ENCODE data around the gene SND1. TPM values are rescaled to one million over a fixed set of nuclear protein-coding genes. Genes with fewer than 3 reads are reported as not detected.

Gene SND1
- total and polyA plus RNA-seq, 2 donors (not counting 1 experiment from before 2014, with no cell fraction given): 44.4 to 165 TPM

DNA sequence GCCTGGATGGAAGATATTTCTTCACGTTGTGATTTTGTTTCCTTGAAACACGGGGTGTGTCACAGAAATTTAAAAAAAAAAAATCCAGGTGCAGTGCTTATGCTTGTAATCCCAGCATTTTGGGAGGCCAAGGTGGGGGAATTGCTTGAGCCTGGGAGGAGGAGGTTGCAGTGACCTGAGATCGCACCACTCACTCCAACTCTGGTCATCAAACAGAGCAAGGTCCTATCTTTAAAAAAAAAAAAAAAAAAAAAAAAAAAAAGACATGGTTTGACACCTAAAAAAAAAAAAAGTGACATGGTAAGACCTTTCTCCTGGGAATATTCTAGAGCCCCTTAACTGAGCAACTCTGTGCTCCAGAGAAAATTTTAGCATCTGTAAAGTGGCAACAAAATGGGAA, 388.2 kb downstream of the SND1 start:
- H3K4me1 Mint-ChIP-seq: peaks cover 37% of the 10 kb centered on the region

DNA sequence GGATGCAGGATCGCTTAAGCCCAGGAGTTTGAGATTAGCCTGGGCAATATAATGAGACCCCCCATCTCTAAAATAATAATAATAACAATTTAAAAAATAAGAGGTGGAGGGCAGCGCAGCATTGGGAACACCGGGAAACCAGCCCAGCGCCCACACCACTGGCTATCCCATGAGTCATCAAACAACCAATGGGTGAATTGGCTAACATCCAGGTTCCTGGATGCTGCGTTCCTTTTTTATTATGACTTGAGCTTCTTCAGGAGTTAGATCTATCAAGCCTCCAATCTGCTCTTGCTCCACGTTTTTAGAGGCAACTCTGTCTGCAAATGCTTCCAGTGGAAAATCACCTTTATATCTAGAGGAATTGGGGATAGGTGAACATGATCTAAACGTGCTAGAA, 389.2 kb downstream of the SND1 start:
- Histone ChIP-seq H3K27me3 (replicated peaks in 1 of 4; ENCODE audit: control extremely low read depth in 1 of 4, control insufficient read depth in 3 of 4, insufficient read depth in 4 of 4, low read length in 3 of 4) (no peaks in the 10 kb centered on the region), H3K4me1 (ENCODE audit: control insufficient read depth in 2 of 2, insufficient read depth in 2 of 2, low read length in 2 of 2) (peaks cover 8 to 23% of the 10 kb centered on the region in 2 donors), H3K79me2 (ENCODE audit: control insufficient read depth, insufficient read depth, low read length) (no peaks in the 10 kb centered on the region), H3K9me3 (ENCODE audit: control extremely low read depth in 1 of 3, control insufficient read depth in 2 of 3, insufficient read depth in 1 of 3, low read length in 2 of 3) (no peaks in the 10 kb centered on the region), H3K4me3 (ENCODE audit: control extremely low read depth in 1 of 5, extremely low read depth in 1 of 5, insufficient read depth in 1 of 5, low read depth in 2 of 5, low read length in 4 of 5) (no peak overlapping the region), H3K9ac (ENCODE audit: low read length) (no peak overlapping the region), H3K27ac (ENCODE audit: low read length in 2 of 2) (no peak overlapping the region), H3K4me2 (replicated peaks; ENCODE audit: low read depth, low read length, poor library complexity, severe bottlenecking) (no peak overlapping the region), H4K20me1 (ENCODE audit: control insufficient read depth, insufficient read depth, low read length, poor library complexity, severe bottlenecking) (no peaks in the 10 kb centered on the region), H2AFZ (ENCODE audit: insufficient read depth, low read depth, low read length, poor library complexity, severe bottlenecking) (no peak overlapping the region), H3K36me3 (replicated peaks in 1 of 2; ENCODE audit: control extremely low read depth in 1 of 2, control insufficient read depth in 1 of 2, extremely low read depth in 1 of 2, insufficient read depth in 2 of 2, low read length in 1 of 2) (peaks cover 0 to 15% of the 10 kb centered on the region in 2 experiments)
- CTCF ChIA-PET: interaction anchor here (1.0 to 1.4 kb wide), 2 partner anchors 9 to 169 kb away, joined by 3 read pairs; no protein-coding TSS in a partner anchor
- H3K9me3 Mint-ChIP-seq (ENCODE audit: insufficient read depth): no peaks in the 10 kb centered on the region
- H3K4me1 Mint-ChIP-seq: peaks cover 37% of the 10 kb centered on the region
- no peak overlapping the region for H3K4me3 Mint-ChIP-seq
- no peak for DNase-seq
- intact Hi-C loops (cut with micrococcal nuclease): no loop called here
- TF ChIP-seq EZH2 (IDR thresholded peaks at IDR 0.05; ENCODE audit: borderline replicate concordance, insufficient read depth, low read depth, low read length, poor library complexity, severe bottlenecking): no peak
- TF ChIP-seq, protein P1, sequence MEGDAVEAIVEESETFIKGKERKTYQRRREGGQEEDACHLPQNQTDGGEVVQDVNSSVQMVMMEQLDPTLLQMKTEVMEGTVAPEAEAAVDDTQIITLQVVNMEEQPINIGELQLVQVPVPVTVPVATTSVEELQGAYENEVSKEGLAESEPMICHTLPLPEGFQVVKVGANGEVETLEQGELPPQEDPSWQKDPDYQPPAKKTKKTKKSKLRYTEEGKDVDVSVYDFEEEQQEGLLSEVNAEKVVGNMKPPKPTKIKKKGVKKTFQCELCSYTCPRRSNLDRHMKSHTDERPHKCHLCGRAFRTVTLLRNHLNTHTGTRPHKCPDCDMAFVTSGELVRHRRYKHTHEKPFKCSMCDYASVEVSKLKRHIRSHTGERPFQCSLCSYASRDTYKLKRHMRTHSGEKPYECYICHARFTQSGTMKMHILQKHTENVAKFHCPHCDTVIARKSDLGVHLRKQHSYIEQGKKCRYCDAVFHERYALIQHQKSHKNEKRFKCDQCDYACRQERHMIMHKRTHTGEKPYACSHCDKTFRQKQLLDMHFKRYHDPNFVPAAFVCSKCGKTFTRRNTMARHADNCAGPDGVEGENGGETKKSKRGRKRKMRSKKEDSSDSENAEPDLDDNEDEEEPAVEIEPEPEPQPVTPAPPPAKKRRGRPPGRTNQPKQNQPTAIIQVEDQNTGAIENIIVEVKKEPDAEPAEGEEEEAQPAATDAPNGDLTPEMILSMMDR (IDR thresholded peaks at IDR 0.05): no peak
- ATAC-seq (ENCODE audit: low read depth): no peak
- WGBS (ENCODE audit: insufficient coverage): 100% methylated on average over 2 of the region's 7 CpGs
- no peaks in the 10 kb centered on the region for H3K27me3 Mint-ChIP-seq
- no peak overlapping the region for H3K27ac Mint-ChIP-seq
- POLR2A ChIA-PET: no interaction called here

More for the DNA sequence above, 388.2 kb downstream of the SND1 start:
- DNase-seq: no peak
- H3K27ac Mint-ChIP-seq: no peak overlapping the region
- no peak overlapping the region for H3K4me2 ChIP-seq (replicated peaks; ENCODE audit: low read depth, low read length, poor library complexity, severe bottlenecking)
- H3K9me3 Mint-ChIP-seq (ENCODE audit: insufficient read depth): no peaks in the 10 kb centered on the region
- H3K4me3 ChIP-seq (ENCODE audit: control extremely low read depth in 1 of 5, extremely low read depth in 1 of 5, insufficient read depth in 1 of 5, low read depth in 2 of 5, low read length in 4 of 5): no peak overlapping the region
- H3K4me3 Mint-ChIP-seq: no peak overlapping the region
- no peak overlapping the region for H2AFZ ChIP-seq (ENCODE audit: insufficient read depth, low read depth, low read length, poor library complexity, severe bottlenecking)
- no peaks in the 10 kb centered on the region for H3K27me3 ChIP-seq (replicated peaks in 1 of 4; ENCODE audit: control extremely low read depth in 1 of 4, control insufficient read depth in 3 of 4, insufficient read depth in 4 of 4, low read length in 3 of 4)
- H4K20me1 ChIP-seq (ENCODE audit: control insufficient read depth, insufficient read depth, low read length, poor library complexity, severe bottlenecking): no peaks in the 10 kb centered on the region
- ATAC-seq (ENCODE audit: low read depth): no peak
- ChIA-PET CTCF (interaction anchor here (1.0 kb wide), 1 partner anchor 170 kb away, joined by 3 read pairs; no protein-coding TSS in a partner anchor), POLR2A (no interaction called here)
- H3K4me1 ChIP-seq (ENCODE audit: control insufficient read depth in 2 of 2, insufficient read depth in 2 of 2, low read length in 2 of 2): peaks cover 8 to 26% of the 10 kb centered on the region in 2 donors
- peaks cover 0 to 15% of the 10 kb centered on the region in 2 experiments for H3K36me3 ChIP-seq (replicated peaks in 1 of 2; ENCODE audit: control extremely low read depth in 1 of 2, control insufficient read depth in 1 of 2, extremely low read depth in 1 of 2, insufficient read depth in 2 of 2, low read length in 1 of 2)
- H3K79me2 ChIP-seq (ENCODE audit: control insufficient read depth, insufficient read depth, low read length): no peaks in the 10 kb centered on the region
- H3K9ac ChIP-seq (ENCODE audit: low read length): no peak overlapping the region
- no peak overlapping the region for H3K27ac ChIP-seq (ENCODE audit: low read length in 2 of 2)
- TF ChIP-seq EZH2 (IDR thresholded peaks at IDR 0.05; ENCODE audit: borderline replicate concordance, insufficient read depth, low read depth, low read length, poor library complexity, severe bottlenecking): no peak
- TF ChIP-seq, protein P1 (IDR thresholded peaks at IDR 0.05): no peak
- no CpG with 5 or more reads among the region's 3 CpGs for WGBS (ENCODE audit: insufficient coverage)
- intact Hi-C loops (cut with micrococcal nuclease): no loop called here
- H3K9me3 ChIP-seq (ENCODE audit: control extremely low read depth in 1 of 3, control insufficient read depth in 2 of 3, insufficient read depth in 1 of 3, low read length in 2 of 3): no peaks in the 10 kb centered on the region
- no peaks in the 10 kb centered on the region for H3K27me3 Mint-ChIP-seq

All from B cell (primary cell).